HG02938 (cell line): ENCODE data around the gene CDH15.
"Not testable (repeated sequence)": the region's sequence is repeated elsewhere in the genome, so short reads cannot be mapped to it uniquely, and the experiment has no call there.

Experiments used
- ATAC-seq: cut with Tn5 transposase; IDR thresholded peaks from one replicate; pipeline ENCODE4 v1.9.1; 2021; ENCODE audit warnings: mild to moderate bottlenecking, moderate library complexity; ENCODE audit not compliant: unreplicated experiment

The CDH15 gene

GRCh38 chr16:89172171-89172527 lies 601 bp downstream of the CDH15 start:
- no peak for ATAC-seq

GRCh38 chr16:89172528-89173173 lies 1.1 kb downstream of the CDH15 start:
- ATAC-seq: no peak

GRCh38 chr16:89173174-89173921 lies 1.8 kb downstream of the CDH15 start:
- no peak for ATAC-seq

GRCh38 chr16:89174055-89174827 lies 2.7 kb downstream of the CDH15 start:
- no peak for ATAC-seq

- ATAC-seq: no peak
Measured at GRCh38 chr16:89174877-89175276, 3.3 kb downstream of the CDH15 start.

- ATAC-seq: no peak
Measured at GRCh38 chr16:89175280-89176146, 4.0 kb downstream of the CDH15 start.

- ATAC-seq: no peak
Measured at GRCh38 chr16:89176147-89176690, 4.7 kb downstream of the CDH15 start.

GRCh38 chr16:89176717-89177116 lies 5.2 kb downstream of the CDH15 start:
- ATAC-seq: no peak

- no peak for ATAC-seq
Measured at GRCh38 chr16:89177501-89177900, 6.0 kb downstream of the CDH15 start.

- ATAC-seq: no peak
Measured at GRCh38 chr16:89178453-89179147, 7.1 kb downstream of the CDH15 start.

GRCh38 chr16:89179148-89179484 lies 7.6 kb downstream of the CDH15 start:
- ATAC-seq: no peak

- no peak for ATAC-seq
Measured at GRCh38 chr16:89179656-89180315, 8.2 kb downstream of the CDH15 start.

- ATAC-seq: no peak
Measured at GRCh38 chr16:89183463-89183862, 11.9 kb downstream of the CDH15 start.

GRCh38 chr16:89183975-89184676 lies 12.6 kb downstream of the CDH15 start:
- no peak for ATAC-seq

GRCh38 chr16:89184677-89184932 lies 13.1 kb downstream of the CDH15 start:
- no peak for ATAC-seq

- no peak for ATAC-seq
Measured at GRCh38 chr16:89184933-89185794, 13.6 kb downstream of the CDH15 start.

- ATAC-seq: not testable (repeated sequence)
Measured at GRCh38 chr16:89185887-89186592, 14.5 kb downstream of the CDH15 start.

- ATAC-seq: not testable (repeated sequence)
Measured at GRCh38 chr16:89186593-89187031, 15.1 kb downstream of the CDH15 start.
